Liver (tissue), 9 donors: Measurements from ENCODE around the gene AP5S1. TPM values are rescaled to one million over a fixed set of nuclear protein-coding genes. Genes with fewer than 3 reads are reported as not detected.

Experiments
- DNase-seq: peaks from one replicate; pipeline ENCODE4 v3.0.0-alpha.2; 2017; ENCODE audit warnings: low spot score
- H3K27ac ChIP-seq, 2 donors: one replicate each; pipeline ENCODE4 v1.7.0; 2013; ENCODE audit warnings: inconsistent platforms in 2 of 2, low read length in 2 of 2, control low read depth in 1 of 2, low read depth in 1 of 2, mild to moderate bottlenecking in 1 of 2
- H3K27me3 ChIP-seq, 4 donors: one replicate each; pipeline versions ENCODE4 v1.6.1 to v1.7.0; 2013; ENCODE audit warnings: low read length in 3 of 4, inconsistent platforms in 1 of 4, mild to moderate bottlenecking in 1 of 4, moderate library complexity in 1 of 4; ENCODE audit not compliant: control insufficient read depth in 4 of 4, insufficient read depth in 4 of 4
- H3K36me3 ChIP-seq, 4 donors: one replicate each; pipeline versions ENCODE4 v1.6.1 to v1.7.0; 2013; ENCODE audit warnings: low read length in 3 of 4, mild to moderate bottlenecking in 3 of 4, low read depth in 1 of 4, moderate library complexity in 1 of 4; ENCODE audit not compliant: control insufficient read depth in 4 of 4, insufficient read depth in 3 of 4
- H3K4me1 ChIP-seq, 4 donors: one replicate each; pipeline versions ENCODE4 v1.6.1 to v1.7.0; 2013; ENCODE audit warnings: low read length in 3 of 4, mild to moderate bottlenecking in 3 of 4, moderate library complexity in 1 of 4; ENCODE audit not compliant: control insufficient read depth in 4 of 4, insufficient read depth in 4 of 4
- H3K4me3 ChIP-seq, 3 donors: one replicate each; pipeline versions ENCODE4 v1.6.1 to v1.7.0; 2013; ENCODE audit warnings: low read length in 3 of 3, control low read depth in 1 of 3, low read depth in 1 of 3, mild to moderate bottlenecking in 1 of 3
- H3K9ac ChIP-seq, 2 donors: one replicate each; pipeline ENCODE4 v1.7.0; 2013; ENCODE audit warnings: low read length in 2 of 2, mild to moderate bottlenecking in 2 of 2, moderate library complexity in 2 of 2, control low read depth in 1 of 2, low read depth in 1 of 2
- H3K9me3 ChIP-seq, 4 donors: one replicate each; pipeline versions ENCODE4 v1.6.1 to v1.7.0; 2013; ENCODE audit warnings: low read length in 3 of 4; ENCODE audit not compliant: control insufficient read depth in 4 of 4
- ATF3 ChIP-seq: IDR thresholded peaks from 2 replicates; pipeline ENCODE4 v1.6.1; 2016; ENCODE audit warnings: antibody characterized with exemption
- EGR1 ChIP-seq, 2 donors: IDR thresholded peaks; 2 replicates each; pipeline ENCODE4 v1.6.1; 2016 to 2018; ENCODE audit warnings: antibody characterized with exemption in 2 of 2, low read depth in 2 of 2
- FOXA1 ChIP-seq: IDR thresholded peaks from 2 replicates; pipeline ENCODE4 v1.6.1; 2016; ENCODE audit warnings: antibody characterized with exemption
- FOXA2 ChIP-seq: IDR thresholded peaks from 2 replicates; pipeline ENCODE4 v1.6.1; 2016; ENCODE audit warnings: antibody characterized with exemption
- GABPA ChIP-seq, 2 donors: IDR thresholded peaks in 1 of 2; conservative IDR thresholded peaks in 1 of 2; 2 replicates each; pipeline ENCODE4 v1.6.1; 2016; ENCODE audit warnings: antibody characterized with exemption in 2 of 2, mild to moderate bottlenecking in 1 of 2, moderate library complexity in 1 of 2
- HNF4A ChIP-seq, 2 donors: conservative IDR thresholded peaks; 2 replicates each; pipeline ENCODE4 v1.6.1; 2016; ENCODE audit warnings: antibody characterized with exemption in 2 of 2, mild to moderate bottlenecking in 2 of 2
- HNF4G ChIP-seq: IDR thresholded peaks from 2 replicates; pipeline ENCODE4 v1.6.1; 2016; ENCODE audit warnings: antibody characterized with exemption
- JUND ChIP-seq, 2 donors: IDR thresholded peaks; 2 replicates each; pipeline ENCODE4 v1.6.1; 2016; ENCODE audit warnings: antibody characterized with exemption in 2 of 2
- RAD21 ChIP-seq, 2 donors: IDR thresholded peaks; 2 replicates each; pipeline ENCODE4 v1.6.1; 2016; ENCODE audit warnings: antibody characterized with exemption in 2 of 2, mild to moderate bottlenecking in 2 of 2
- REST ChIP-seq: IDR thresholded peaks from 2 replicates; pipeline ENCODE4 v1.6.1; 2016; ENCODE audit warnings: antibody characterized with exemption, mild to moderate bottlenecking
- RXRA ChIP-seq, 2 donors: IDR thresholded peaks; 2 replicates each; pipeline ENCODE4 v1.6.1; 2017 to 2018; ENCODE audit warnings: antibody characterized with exemption in 2 of 2, mild to moderate bottlenecking in 1 of 2
- SP1 ChIP-seq: IDR thresholded peaks from 2 replicates; pipeline ENCODE4 v1.6.1; 2018; ENCODE audit warnings: antibody characterized with exemption, mild to moderate bottlenecking
- TAF1 ChIP-seq: conservative IDR thresholded peaks from 2 replicates; pipeline ENCODE4 v1.6.1; 2016; ENCODE audit warnings: antibody characterized with exemption, mild to moderate bottlenecking
- YY1 ChIP-seq: IDR thresholded peaks from 2 replicates; pipeline ENCODE4 v1.6.1; 2016; ENCODE audit warnings: antibody characterized with exemption, mild to moderate bottlenecking
- WGBS: extraction: QIAGEN DNeasy Blood & Tissue Kit; methylation state at CpG from one replicate; pipeline ENCODE4 v1.1.7; 2013; 5-methylcytosine and 5-hydroxymethylcytosine counted together
- polyA plus RNA-seq, 2 donors: library from polyadenylated mRNA; stranded (reverse) in 1 of 2; unstranded in 1 of 2; fragments of 200-250 nt in 1 of 2; fragments of >200 nt in 1 of 2; fragmentation: Nextera tagmentation in 1 of 2; extraction: Ambion mirVana in 1 of 2; gene quantifications; one replicate each; pipeline versions ENCODE4 v1.2.1 to v1.2.3, GENCODE V29; 2013 to 2015
- total RNA-seq, 2 donors: library from RNA; depleted of rRNA; stranded (reverse); fragments of >200 nt; gene quantifications; one replicate each; pipeline ENCODE4 v1.2.3, GENCODE V29; 2014
- TF ChIP-seq, protein P1 (sequence below): IDR thresholded peaks from 2 replicates; pipeline ENCODE4 v1.6.1; 2016; ENCODE audit warnings: antibody characterized with exemption
- TF ChIP-seq, protein P2 (sequence below): fragments of 150-350 bp; IDR thresholded peaks from 2 replicates; pipeline ENCODE4 v1.5.1; 2017; ENCODE audit warnings: improper control_type of control experiment, low read depth, low read length; ENCODE audit not compliant: missing input control
- TF ChIP-seq, protein P3 (sequence below): IDR thresholded peaks from 2 replicates; pipeline ENCODE4 v1.6.1; 2016; ENCODE audit warnings: antibody characterized with exemption
- donor health status: healthy.
- donor health status: healthy.
- donor health status: healthy.
- donor health status: healthy.
- donor health status: healthy.

Gene AP5S1
- total and polyA plus RNA-seq, 4 donors: 9.1 to 14.5 (median 11.1) TPM

DNA sequence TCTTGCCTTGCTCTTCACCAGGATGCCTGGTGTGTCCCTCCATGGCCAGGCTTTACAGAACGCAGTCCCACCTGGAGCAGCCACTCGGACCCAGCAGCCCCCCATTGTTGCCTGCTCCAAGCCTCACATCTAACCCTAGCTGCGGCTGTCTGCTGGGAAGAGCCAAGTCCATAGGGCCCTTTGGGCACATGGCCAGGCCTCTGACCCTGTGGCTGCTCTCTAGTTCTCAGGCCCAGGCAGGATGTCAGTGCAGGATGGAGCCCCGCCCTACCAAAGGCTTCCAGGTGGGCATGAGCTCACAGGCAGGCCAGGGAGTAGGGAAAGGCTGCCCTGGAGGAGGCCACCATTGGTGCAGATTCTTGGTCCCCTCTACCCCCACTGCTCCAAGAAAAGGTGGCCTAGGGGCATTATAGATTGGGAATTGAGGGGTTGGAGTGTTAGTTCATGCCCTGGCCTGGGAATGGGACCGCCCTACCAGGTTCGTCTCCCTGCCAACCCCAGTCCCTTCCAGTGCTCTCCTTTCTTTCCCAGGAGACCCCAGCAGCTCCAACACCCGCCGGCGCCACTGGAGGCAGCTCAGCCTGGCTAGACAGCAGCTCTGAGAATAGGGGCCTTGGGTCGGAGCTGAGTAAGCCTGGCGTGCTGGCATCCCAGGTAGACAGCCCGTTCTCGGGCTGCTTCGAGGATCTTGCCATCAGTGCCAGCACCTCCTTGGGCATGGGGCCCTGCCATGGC lies 45.0 kb downstream of the AP5S1 start:
- 94% methylated on average over 14 of the region's 14 CpGs for WGBS
- TF ChIP-seq ATF3 (no peak), YY1 (no peak), REST (no peak), EGR1 (IDR thresholded peaks at IDR 0.05; ENCODE audit: low read depth in 2 of 2) (no peak), FOXA2 (no peak), HNF4G (no peak), TAF1 (no peak)
- TF ChIP-seq, protein P1, sequence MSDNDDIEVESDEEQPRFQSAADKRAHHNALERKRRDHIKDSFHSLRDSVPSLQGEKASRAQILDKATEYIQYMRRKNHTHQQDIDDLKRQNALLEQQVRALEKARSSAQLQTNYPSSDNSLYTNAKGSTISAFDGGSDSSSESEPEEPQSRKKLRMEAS: no peak
- no peak for DNase-seq

DNA sequence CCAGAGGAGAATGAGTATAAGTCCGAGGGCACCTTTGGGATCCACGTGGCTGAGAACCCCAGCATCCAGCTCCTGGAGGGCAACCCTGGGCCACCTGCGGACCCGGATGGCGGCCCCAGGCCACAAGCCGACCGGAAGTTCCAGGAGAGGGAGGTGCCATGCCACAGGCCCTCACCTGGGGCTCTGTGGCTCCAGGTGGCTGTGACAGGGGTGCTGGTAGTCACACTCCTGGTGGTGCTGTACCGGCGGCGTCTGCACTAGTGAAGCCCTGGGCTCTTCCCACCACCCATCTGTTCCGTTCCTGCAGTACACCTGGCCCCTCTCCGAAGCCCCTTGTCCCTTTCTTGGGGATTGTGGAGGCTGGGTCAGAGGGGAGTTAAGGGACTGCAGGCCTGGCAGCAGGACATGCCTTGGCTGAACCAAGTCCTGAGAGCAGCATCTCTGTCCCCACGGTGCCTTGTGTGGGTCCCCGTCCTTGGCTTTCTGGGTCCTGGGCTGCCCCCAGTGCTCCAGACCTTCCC lies 45.6 kb downstream of the AP5S1 start:
- WGBS: 96% methylated on average over 14 of the region's 14 CpGs
- no peaks in the 10 kb centered on the region for H3K9me3 ChIP-seq
- no peak overlapping the region for H3K4me3 ChIP-seq
- TF ChIP-seq, protein P2, sequence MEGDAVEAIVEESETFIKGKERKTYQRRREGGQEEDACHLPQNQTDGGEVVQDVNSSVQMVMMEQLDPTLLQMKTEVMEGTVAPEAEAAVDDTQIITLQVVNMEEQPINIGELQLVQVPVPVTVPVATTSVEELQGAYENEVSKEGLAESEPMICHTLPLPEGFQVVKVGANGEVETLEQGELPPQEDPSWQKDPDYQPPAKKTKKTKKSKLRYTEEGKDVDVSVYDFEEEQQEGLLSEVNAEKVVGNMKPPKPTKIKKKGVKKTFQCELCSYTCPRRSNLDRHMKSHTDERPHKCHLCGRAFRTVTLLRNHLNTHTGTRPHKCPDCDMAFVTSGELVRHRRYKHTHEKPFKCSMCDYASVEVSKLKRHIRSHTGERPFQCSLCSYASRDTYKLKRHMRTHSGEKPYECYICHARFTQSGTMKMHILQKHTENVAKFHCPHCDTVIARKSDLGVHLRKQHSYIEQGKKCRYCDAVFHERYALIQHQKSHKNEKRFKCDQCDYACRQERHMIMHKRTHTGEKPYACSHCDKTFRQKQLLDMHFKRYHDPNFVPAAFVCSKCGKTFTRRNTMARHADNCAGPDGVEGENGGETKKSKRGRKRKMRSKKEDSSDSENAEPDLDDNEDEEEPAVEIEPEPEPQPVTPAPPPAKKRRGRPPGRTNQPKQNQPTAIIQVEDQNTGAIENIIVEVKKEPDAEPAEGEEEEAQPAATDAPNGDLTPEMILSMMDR: no peak
- TF ChIP-seq REST: no peak
- TF ChIP-seq FOXA1: no peak
- TF ChIP-seq RXRA (IDR thresholded peaks at IDR 0.05): no peak
- TF ChIP-seq SP1: no peak
- no peak for TF ChIP-seq YY1
- no peak for TF ChIP-seq HNF4G
- TF ChIP-seq FOXA2: no peak
- no peak for TF ChIP-seq TAF1
- TF ChIP-seq, protein P1: no peak
- TF ChIP-seq, protein P3, sequence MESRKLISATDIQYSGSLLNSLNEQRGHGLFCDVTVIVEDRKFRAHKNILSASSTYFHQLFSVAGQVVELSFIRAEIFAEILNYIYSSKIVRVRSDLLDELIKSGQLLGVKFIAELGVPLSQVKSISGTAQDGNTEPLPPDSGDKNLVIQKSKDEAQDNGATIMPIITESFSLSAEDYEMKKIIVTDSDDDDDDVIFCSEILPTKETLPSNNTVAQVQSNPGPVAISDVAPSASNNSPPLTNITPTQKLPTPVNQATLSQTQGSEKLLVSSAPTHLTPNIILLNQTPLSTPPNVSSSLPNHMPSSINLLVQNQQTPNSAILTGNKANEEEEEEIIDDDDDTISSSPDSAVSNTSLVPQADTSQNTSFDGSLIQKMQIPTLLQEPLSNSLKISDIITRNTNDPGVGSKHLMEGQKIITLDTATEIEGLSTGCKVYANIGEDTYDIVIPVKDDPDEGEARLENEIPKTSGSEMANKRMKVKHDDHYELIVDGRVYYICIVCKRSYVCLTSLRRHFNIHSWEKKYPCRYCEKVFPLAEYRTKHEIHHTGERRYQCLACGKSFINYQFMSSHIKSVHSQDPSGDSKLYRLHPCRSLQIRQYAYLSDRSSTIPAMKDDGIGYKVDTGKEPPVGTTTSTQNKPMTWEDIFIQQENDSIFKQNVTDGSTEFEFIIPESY: no peak
- no peak for TF ChIP-seq EGR1 (IDR thresholded peaks at IDR 0.05; ENCODE audit: low read depth in 2 of 2)
- no peak for TF ChIP-seq RAD21 (IDR thresholded peaks at IDR 0.05)
- no peak for TF ChIP-seq ATF3
- no peak for TF ChIP-seq JUND (IDR thresholded peaks at IDR 0.05)
- no peak for TF ChIP-seq HNF4A (conservative IDR thresholded peaks at IDR 0.05)
- no peak for TF ChIP-seq GABPA (IDR thresholded peaks at IDR 0.05 in 1 of 2, conservative IDR thresholded peaks at IDR 0.05 in 1 of 2)
- no peak overlapping the region for H3K9ac ChIP-seq
- no peak for DNase-seq
- peaks cover 30 to 71% (median 51%) of the 10 kb centered on the region in 4 donors for H3K36me3 ChIP-seq
- no peaks in the 10 kb centered on the region for H3K4me1 ChIP-seq
- no peaks in the 10 kb centered on the region for H3K27me3 ChIP-seq
- no peak overlapping the region for H3K27ac ChIP-seq

More for the DNA sequence above, 45.0 kb downstream of the AP5S1 start:
- Histone ChIP-seq H3K27ac (no peak overlapping the region), H3K4me3 (no peak overlapping the region), H3K9me3 (no peaks in the 10 kb centered on the region), H3K4me1 (no peaks in the 10 kb centered on the region), H3K27me3 (no peaks in the 10 kb centered on the region), H3K9ac (no peak overlapping the region), H3K36me3 (peaks cover 30 to 71% (median 51%) of the 10 kb centered on the region in 4 donors)
